ENCODE measurements around the gene POLD2. TPM values are rescaled to one million over a fixed set of nuclear protein-coding genes. Genes with fewer than 3 reads are reported as not detected.

The POLD2 gene
- total RNA-seq, 1 experiment from 2014 or later, result 131 TPM

- no peak for TF ChIP-seq CTCF (conservative IDR thresholded peaks at IDR 0.05)
- H3K56ac ChIP-seq (ENCODE audit: insufficient read length, low read depth, low read length), result no peak overlapping the region
- H3T11ph ChIP-seq (ENCODE audit: low read length), result no peak overlapping the region
- peaks cover 5 to 9% of the 10 kb centered on the region in 2 experiments for H3K4me1 Mint-ChIP-seq
- DNase-seq, result no peak
- no peak overlapping the region for H4K8ac ChIP-seq (replicated peaks; ENCODE audit: insufficient read length, low read depth, low read length)
- H3K27ac ChIP-seq (ENCODE audit: insufficient read length, low read depth, low read length), result no peak overlapping the region
- no peaks in the 10 kb centered on the region for H3K79me2 ChIP-seq (ENCODE audit: insufficient read depth, low read length)
- WGBS (ENCODE audit: extremely low coverage, insufficient read length, low lambda C conversion rate), result no CpG with 5 or more reads among the region's 10 CpGs
- no peak overlapping the region for H3K27ac Mint-ChIP-seq
- no peak overlapping the region for H2BK12ac ChIP-seq (ENCODE audit: insufficient read length, low read depth, low read length)
- no peaks in the 10 kb centered on the region for H3K79me1 ChIP-seq (ENCODE audit: insufficient read depth, low read depth, low read length, poor library complexity, severe bottlenecking)
- no peak overlapping the region for H2BK15ac ChIP-seq (ENCODE audit: low read depth, low read length)
- H3K9me3 Mint-ChIP-seq, result no peaks in the 10 kb centered on the region
- H3K9me3 ChIP-seq (ENCODE audit: control insufficient read depth, low read depth, low read length), result no peaks in the 10 kb centered on the region
- no peaks in the 10 kb centered on the region; the same call in 1 of the 2 replicates for H3K27me3 ChIP-seq (ENCODE audit: insufficient read depth, low read length)
- no peaks in the 10 kb centered on the region for H3K23me2 ChIP-seq (ENCODE audit: insufficient read length, low read depth, low read length, poor library complexity, severe bottlenecking)
- H3K4ac ChIP-seq (ENCODE audit: low read depth, low read length), result no peak overlapping the region
- H3K9ac ChIP-seq (ENCODE audit: extremely low read depth, insufficient read length, low read length), result no peak overlapping the region
- no peak overlapping the region for H4K5ac ChIP-seq (ENCODE audit: insufficient read length, low read depth, low read length)
- H3K23ac ChIP-seq (ENCODE audit: insufficient read length, low read depth, low read length), result no peak overlapping the region
- H4K91ac ChIP-seq (ENCODE audit: insufficient read length, low read depth, low read length), result no peak overlapping the region
- no peak overlapping the region; a peak in 1 of 5 replicates for H3K4me3 Mint-ChIP-seq
- H4K20me1 ChIP-seq (ENCODE audit: control insufficient read depth, insufficient read depth, insufficient read length), result no peaks in the 10 kb centered on the region
- no peak overlapping the region for H3K4me2 ChIP-seq (ENCODE audit: insufficient read depth, insufficient read length, low read length)
- H3K18ac ChIP-seq (ENCODE audit: insufficient read length, low read depth, low read length), result no peak overlapping the region
- no peak overlapping the region for H2BK120ac ChIP-seq (ENCODE audit: low read depth, low read length, poor library complexity, severe bottlenecking)
- H3K27me3 Mint-ChIP-seq (ENCODE audit: low read depth), result peaks cover 2% of the 10 kb centered on the region
- H3K36me3 Mint-ChIP-seq (ENCODE audit: insufficient read depth in 1 of 3, low read depth in 3 of 3), result no peaks in the 10 kb centered on the region
- no peak overlapping the region for H2BK5ac ChIP-seq (ENCODE audit: insufficient read length, low read length)
- H3K4me1 ChIP-seq (ENCODE audit: insufficient read depth, low read length), result no peaks in the 10 kb centered on the region
- H2AK5ac ChIP-seq (ENCODE audit: insufficient read length, low read length), result no peak overlapping the region
- H2BK20ac ChIP-seq (ENCODE audit: low read depth, low read length, poor library complexity, severe bottlenecking), result no peak overlapping the region
- no peak overlapping the region for H2AFZ ChIP-seq (ENCODE audit: low read length)
- H3K14ac ChIP-seq (ENCODE audit: insufficient read depth, low read length), result no peak overlapping the region
Measured at GRCh38 chr7:44158096-44158872, 34.9 kb upstream of the POLD2 start.
